NT2/D1 (cell line): ENCODE results near the gene AFF3.

Experiments used
- SUZ12 ChIP-seq: IDR thresholded peaks from 2 replicates; pipeline ENCODE4 v1.6.1; 2011; ENCODE audit not compliant: insufficient read length, insufficient read depth; ENCODE audit errors: extremely low read depth
- YY1 ChIP-seq: IDR thresholded peaks from 2 replicates; pipeline ENCODE4 v1.6.1; 2011; ENCODE audit not compliant: insufficient read length, insufficient read depth

DNA sequence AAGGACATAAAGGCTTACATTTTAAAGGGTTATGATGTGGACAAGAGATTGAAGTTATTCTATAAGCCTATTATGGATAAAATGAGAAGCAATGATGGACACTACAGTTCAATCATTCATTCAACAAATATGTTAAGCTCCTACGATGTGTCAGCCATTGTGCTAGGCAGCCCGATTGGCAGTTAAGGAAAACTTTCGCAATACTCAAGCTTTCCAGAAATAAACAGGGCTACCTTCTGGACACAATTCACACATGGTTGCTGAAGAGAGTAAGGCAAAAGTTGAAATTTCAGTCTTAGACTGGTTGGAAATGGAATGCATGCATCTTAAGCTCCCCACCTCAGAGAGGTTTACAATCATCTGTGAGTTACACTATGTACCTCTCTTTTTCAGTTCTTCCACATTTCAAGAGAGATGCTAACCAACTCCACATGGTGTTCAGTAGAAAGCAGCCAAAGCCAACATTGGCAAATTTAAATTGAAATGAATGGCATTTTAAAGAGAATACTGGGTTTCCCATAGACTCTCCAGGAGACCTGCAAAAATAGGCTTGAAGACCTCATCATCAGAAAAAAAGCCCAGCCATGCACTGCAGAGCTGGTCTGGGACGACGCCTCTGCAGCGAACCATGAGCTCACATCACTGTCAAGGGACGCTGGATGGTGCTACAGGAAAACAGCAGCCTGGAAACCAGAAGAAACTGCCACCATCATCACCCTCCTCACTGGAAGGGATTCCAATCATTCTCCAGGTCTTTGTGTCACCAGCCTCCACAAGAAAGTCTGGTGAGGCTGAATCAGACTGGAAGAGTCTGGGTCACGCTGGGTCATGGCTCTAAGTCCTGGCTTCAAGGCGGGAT, 276.3 kb downstream of the AFF3 start:
- TF ChIP-seq YY1 (no peak), SUZ12 (no peak)
